Cardiac muscle cell (in vitro differentiated cells and primary cell): Measurements from ENCODE around the gene FUT9. TPM values are rescaled to one million over a fixed set of nuclear protein-coding genes. Genes with fewer than 3 reads are reported as not detected.

Experiments
- DNase-seq, 2 donors: peaks; one replicate each; pipeline versions ENCODE4 v3.0.0 to v3.0.0-alpha.2; 2010 to 2017; ENCODE audit warnings: low read depth in 1 of 2, low spot score in 1 of 2
- H3K27ac ChIP-seq: fragments of 200-600 bp; sonication (generic); 2 replicates; pipeline ENCODE4 v1.5.1; 2016
- H3K27me3 ChIP-seq: fragments of 200-600 bp; sonication (generic); 2 replicates; pipeline ENCODE4 v1.6.0; 2016; ENCODE audit warnings: control low read depth
- H3K36me3 ChIP-seq: fragments of 200-600 bp; sonication (generic); 2 replicates; pipeline ENCODE4 v1.5.1; 2016; ENCODE audit warnings: control low read depth
- H3K4me1 ChIP-seq: fragments of 200-600 bp; sonication (generic); 2 replicates; pipeline ENCODE4 v1.8.1; 2017; ENCODE audit warnings: low read depth, mild to moderate bottlenecking, mixed run types
- H3K4me3 ChIP-seq: fragments of 200-600 bp; sonication (generic); 2 replicates; pipeline ENCODE4 v1.5.1; 2016; ENCODE audit warnings: mild to moderate bottlenecking
- H3K9me3 ChIP-seq: fragments of 200-600 bp; sonication (generic); 2 replicates; pipeline ENCODE4 v1.5.1; 2017; ENCODE audit warnings: low read depth, mild to moderate bottlenecking, control low read depth
- polyA plus RNA-seq: library from polyadenylated mRNA; unstranded; fragments of >200 nt; fragmentation: Nextera tagmentation; extraction: Ambion mirVana; gene quantifications from 2 replicates; pipeline ENCODE4 v1.2.1, GENCODE V29; 2016
- total RNA-seq: library from RNA; depleted of rRNA; stranded (reverse); fragments of >200 nt; gene quantifications from 2 replicates; pipeline ENCODE4 v1.2.3, GENCODE V29; 2016
- TF ChIP-seq, protein P1 (sequence below): IDR thresholded peaks from 2 replicates; pipeline ENCODE4 v1.5.1; 2012; ENCODE audit warnings: low read depth, mild to moderate bottlenecking, low read length

Gene FUT9
- total and polyA plus RNA-seq, 2 experiments from 2014 or later, result not detected

DNA sequence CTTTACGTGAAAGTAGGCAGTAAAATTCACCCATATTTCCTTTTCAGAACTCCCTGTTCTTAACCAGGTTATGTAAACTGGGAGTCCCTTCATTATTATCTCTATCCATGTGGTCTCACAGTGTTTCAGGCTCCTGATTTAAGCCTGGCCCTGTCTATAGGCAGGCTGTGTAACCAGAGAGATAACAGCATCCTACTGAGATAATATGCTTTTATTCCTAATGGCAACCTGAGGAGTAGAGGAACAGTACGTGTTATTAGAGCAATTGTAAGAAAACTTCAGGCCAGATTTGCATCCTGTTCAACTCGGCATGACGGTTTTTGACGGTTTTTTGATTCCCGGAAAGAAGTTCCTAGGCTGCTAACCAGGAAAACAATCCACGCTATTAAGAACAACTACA lies 16.9 kb downstream of the FUT9 start:
- no peaks in the 10 kb centered on the region for H3K4me1 ChIP-seq
- H3K4me3 ChIP-seq, result no peak overlapping the region
- TF ChIP-seq, protein P1, sequence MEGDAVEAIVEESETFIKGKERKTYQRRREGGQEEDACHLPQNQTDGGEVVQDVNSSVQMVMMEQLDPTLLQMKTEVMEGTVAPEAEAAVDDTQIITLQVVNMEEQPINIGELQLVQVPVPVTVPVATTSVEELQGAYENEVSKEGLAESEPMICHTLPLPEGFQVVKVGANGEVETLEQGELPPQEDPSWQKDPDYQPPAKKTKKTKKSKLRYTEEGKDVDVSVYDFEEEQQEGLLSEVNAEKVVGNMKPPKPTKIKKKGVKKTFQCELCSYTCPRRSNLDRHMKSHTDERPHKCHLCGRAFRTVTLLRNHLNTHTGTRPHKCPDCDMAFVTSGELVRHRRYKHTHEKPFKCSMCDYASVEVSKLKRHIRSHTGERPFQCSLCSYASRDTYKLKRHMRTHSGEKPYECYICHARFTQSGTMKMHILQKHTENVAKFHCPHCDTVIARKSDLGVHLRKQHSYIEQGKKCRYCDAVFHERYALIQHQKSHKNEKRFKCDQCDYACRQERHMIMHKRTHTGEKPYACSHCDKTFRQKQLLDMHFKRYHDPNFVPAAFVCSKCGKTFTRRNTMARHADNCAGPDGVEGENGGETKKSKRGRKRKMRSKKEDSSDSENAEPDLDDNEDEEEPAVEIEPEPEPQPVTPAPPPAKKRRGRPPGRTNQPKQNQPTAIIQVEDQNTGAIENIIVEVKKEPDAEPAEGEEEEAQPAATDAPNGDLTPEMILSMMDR, result no peak
- H3K9me3 ChIP-seq, result no peaks in the 10 kb centered on the region
- no peaks in the 10 kb centered on the region for H3K27me3 ChIP-seq
- no peaks in the 10 kb centered on the region for H3K36me3 ChIP-seq
- DNase-seq, result no peak
- no peak overlapping the region for H3K27ac ChIP-seq

DNA sequence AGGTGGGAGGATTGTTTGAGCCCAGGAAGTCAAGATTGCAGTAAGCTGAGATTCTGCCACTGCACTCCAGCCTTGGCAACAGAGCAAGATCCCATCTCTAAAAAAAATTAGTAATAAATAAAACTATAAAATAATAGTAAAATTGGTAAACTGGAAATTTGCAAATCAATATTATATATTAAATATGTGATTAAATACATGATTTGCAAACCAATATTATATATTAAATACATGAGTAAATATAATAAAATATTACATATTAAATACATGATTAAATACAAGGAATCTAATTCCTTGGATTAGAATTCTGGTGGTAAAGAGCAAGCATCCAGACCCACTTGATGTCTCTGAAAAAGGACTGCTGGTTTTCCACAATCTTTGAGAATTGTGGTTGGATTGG lies 35.8 kb downstream of the FUT9 start:
- H3K9me3 ChIP-seq, result no peaks in the 10 kb centered on the region
- no peak overlapping the region for H3K4me3 ChIP-seq
- H3K27me3 ChIP-seq, result no peaks in the 10 kb centered on the region
- H3K36me3 ChIP-seq, result no peaks in the 10 kb centered on the region
- H3K4me1 ChIP-seq, result no peaks in the 10 kb centered on the region
- no peak overlapping the region for H3K27ac ChIP-seq
- no peak for DNase-seq
- TF ChIP-seq, protein P1, result no peak

GRCh38 chr6:96058082-96058481 lies 42.3 kb downstream of the FUT9 start:
- H3K27me3 ChIP-seq, result no peaks in the 10 kb centered on the region
- H3K36me3 ChIP-seq, result no peaks in the 10 kb centered on the region
- no peak overlapping the region for H3K27ac ChIP-seq
- H3K4me3 ChIP-seq, result no peak overlapping the region
- H3K9me3 ChIP-seq, result no peaks in the 10 kb centered on the region
- H3K4me1 ChIP-seq, result no peaks in the 10 kb centered on the region
- TF ChIP-seq, protein P1, result no peak
- no peak for DNase-seq

DNA sequence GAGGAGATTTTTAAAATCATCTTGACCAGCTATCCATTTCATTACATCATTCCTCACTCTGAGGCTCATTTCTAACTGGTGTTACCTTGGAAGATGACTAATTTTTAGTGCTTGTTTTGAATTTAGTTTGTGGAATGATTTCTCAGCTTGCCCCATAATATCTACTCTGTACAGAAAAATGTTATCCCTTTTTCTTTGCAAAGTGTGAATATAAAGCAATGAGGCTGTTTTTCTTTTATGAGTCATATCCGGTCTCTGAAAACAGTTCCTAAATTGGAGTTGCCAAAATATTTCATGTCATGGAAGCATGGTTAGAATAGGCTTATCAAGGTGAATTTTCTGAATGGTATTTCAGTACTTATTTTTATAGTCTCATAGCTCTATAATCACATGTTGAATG lies 43.8 kb downstream of the FUT9 start:
- H3K27me3 ChIP-seq, result no peaks in the 10 kb centered on the region
- no peak overlapping the region for H3K4me3 ChIP-seq
- no peaks in the 10 kb centered on the region for H3K4me1 ChIP-seq
- TF ChIP-seq, protein P1, result no peak
- no peak overlapping the region for H3K27ac ChIP-seq
- DNase-seq, result no peak
- H3K9me3 ChIP-seq, result no peaks in the 10 kb centered on the region
- no peaks in the 10 kb centered on the region for H3K36me3 ChIP-seq

- TF ChIP-seq, protein P1, result no peak
- H3K27ac ChIP-seq, result no peak overlapping the region
Observed at GRCh38 chr6:96060249-96060648, 44.5 kb downstream of the FUT9 start.

GRCh38 chr6:96065213-96065612 lies 49.4 kb downstream of the FUT9 start:
- no peak overlapping the region for H3K4me3 ChIP-seq
- H3K36me3 ChIP-seq, result no peaks in the 10 kb centered on the region
- no peaks in the 10 kb centered on the region for H3K4me1 ChIP-seq
- H3K27me3 ChIP-seq, result no peaks in the 10 kb centered on the region
- no peaks in the 10 kb centered on the region for H3K9me3 ChIP-seq
- TF ChIP-seq, protein P1, result no peak
- no peak overlapping the region for H3K27ac ChIP-seq
- DNase-seq, result no peak

More at GRCh38 chr6:96060249-96060648, 44.5 kb downstream of the FUT9 start:
- H3K4me3 ChIP-seq, result no peak overlapping the region
- no peaks in the 10 kb centered on the region for H3K9me3 ChIP-seq
- H3K27me3 ChIP-seq, result no peaks in the 10 kb centered on the region
- no peaks in the 10 kb centered on the region for H3K36me3 ChIP-seq
- no peak for DNase-seq
- no peaks in the 10 kb centered on the region for H3K4me1 ChIP-seq
